Loucy (cell line): Measurements from ENCODE around the gene ZBTB7B.

Experiments used
- H2AFZ ChIP-seq: fragments of 200-600 bp; sonication (generic); 2 replicates; pipeline ENCODE4 v1.6.0; 2016; ENCODE audit warnings: antibody characterized with exemption, mild to moderate bottlenecking, low read length, moderate library complexity
- H3F3A ChIP-seq: fragments of 200-600 bp; 2 replicates; pipeline ENCODE4 v1.6.0; 2016; ENCODE audit warnings: antibody characterized with exemption, low read depth, mild to moderate bottlenecking
- H3K27me3 ChIP-seq: fragments of 200-600 bp; sonication (generic); 2 replicates; pipeline ENCODE4 v1.6.1; 2014; ENCODE audit warnings: low read length, mild to moderate bottlenecking; ENCODE audit not compliant: insufficient read depth, poor library complexity, severe bottlenecking
- H3K36me3 ChIP-seq: fragments of 200-600 bp; sonication (generic); 2 replicates; pipeline ENCODE4 v1.6.1; 2016; ENCODE audit warnings: low read length; ENCODE audit not compliant: insufficient read depth
- H3K4me1 ChIP-seq: fragments of 200-600 bp; sonication (generic); 2 replicates; pipeline ENCODE4 v1.5.1; 2014; ENCODE audit warnings: low read length, mild to moderate bottlenecking; ENCODE audit not compliant: insufficient read depth, poor library complexity, severe bottlenecking
- H3K4me2 ChIP-seq: fragments of 200-600 bp; sonication (generic); 2 replicates; pipeline ENCODE4 v1.6.0; 2014; ENCODE audit warnings: antibody characterized with exemption, low read length, low read depth, mild to moderate bottlenecking; ENCODE audit not compliant: poor library complexity, severe bottlenecking
- H3K4me3 ChIP-seq: fragments of 200-600 bp; sonication (generic); 2 replicates; pipeline ENCODE4 v1.5.1; 2014; ENCODE audit warnings: low read length, mild to moderate bottlenecking, mixed read lengths; ENCODE audit not compliant: poor library complexity, severe bottlenecking
- H3K79me2 ChIP-seq: fragments of 200-600 bp; sonication (generic); 2 replicates; pipeline ENCODE4 v1.6.1; 2014; ENCODE audit warnings: low read length; ENCODE audit not compliant: insufficient read depth
- H3K9ac ChIP-seq: fragments of 200-600 bp; sonication (generic); 2 replicates; pipeline ENCODE4 v1.6.0; 2014; ENCODE audit warnings: mild to moderate bottlenecking, low read depth, low read length, moderate library complexity; ENCODE audit not compliant: poor library complexity, severe bottlenecking
- H3K9me2 ChIP-seq: fragments of 200-600 bp; sonication (generic); replicated peaks from 2 replicates; pipeline ENCODE4 v1.6.1; 2016; ENCODE audit warnings: low read depth, low read length, mixed read lengths
- H3K9me3 ChIP-seq: fragments of 200-600 bp; sonication (generic); 2 replicates; pipeline ENCODE4 v1.6.1; 2014; ENCODE audit warnings: mild to moderate bottlenecking, antibody characterized with exemption, low read length, low read depth; ENCODE audit not compliant: insufficient read depth
- H4K20me1 ChIP-seq: fragments of 200-600 bp; sonication (generic); 2 replicates; pipeline ENCODE4 v1.6.0; 2014; ENCODE audit warnings: antibody characterized with exemption, low read length, mild to moderate bottlenecking; ENCODE audit not compliant: insufficient read depth, poor library complexity, severe bottlenecking
- CTCF ChIP-seq: fragments of 200-600 bp; sonication (generic); conservative IDR thresholded peaks from 2 replicates; pipeline ENCODE4 v1.5.1; 2014; ENCODE audit warnings: mild to moderate bottlenecking, antibody characterized with exemption, low read length
- EZH2phosphoT487 ChIP-seq: fragments of 200-600 bp; IDR thresholded peaks from 2 replicates; pipeline ENCODE4 v1.6.1; 2018; ENCODE audit warnings: antibody characterized with exemption, mild to moderate bottlenecking, moderate library complexity, borderline replicate concordance

Gene ZBTB7B

DNA sequence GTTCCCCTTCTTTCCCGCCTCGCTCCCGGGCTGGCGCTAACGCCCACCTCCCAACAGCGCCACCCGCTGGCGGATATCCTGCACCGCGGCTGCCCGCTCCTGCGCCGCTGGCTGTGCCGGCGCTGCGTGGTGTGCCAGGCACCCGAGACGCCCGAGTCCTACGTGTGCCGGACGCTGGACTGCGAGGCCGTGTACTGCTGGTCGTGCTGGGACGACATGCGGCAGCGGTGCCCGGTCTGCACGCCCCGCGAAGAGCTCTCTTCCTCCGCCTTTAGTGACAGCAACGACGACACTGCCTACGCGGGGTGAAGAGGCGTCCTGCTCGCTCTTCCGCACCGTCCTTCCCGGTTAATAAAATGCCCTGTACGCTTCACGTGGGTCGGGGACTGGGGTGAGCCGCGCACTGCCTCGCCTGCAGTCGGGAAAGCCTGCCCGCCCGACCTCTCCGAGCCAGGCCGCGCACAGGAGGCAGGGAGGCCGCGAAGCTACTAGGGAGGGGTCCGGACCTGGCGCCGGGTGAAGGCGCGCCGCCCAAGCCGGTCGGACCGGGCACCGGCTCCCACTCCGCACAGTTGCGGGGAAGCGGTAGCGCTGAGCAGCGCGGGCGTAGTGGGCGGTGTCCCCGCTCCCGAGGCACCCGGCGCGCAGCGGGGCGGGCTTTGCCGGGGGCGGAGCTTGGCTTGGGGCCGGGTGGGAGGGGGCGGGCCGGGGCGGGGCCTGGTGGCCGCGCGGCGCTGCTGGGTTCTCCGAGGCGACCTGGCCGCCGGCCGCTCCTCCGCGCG lies 48.1 kb downstream of the ZBTB7B start, which contains the start of gene ADAM15:
TSS of gene ADAM15 (plus strand) at position 757 of the 782 bp plus-strand sequence. CDS start 71 bp downstream, outside the sequence.
- H3K36me3 ChIP-seq, result no peaks in the 10 kb centered on the region
- no peaks in the 10 kb centered on the region; the same call in 1 of the 2 replicates for H3K79me2 ChIP-seq
- H3K4me2 ChIP-seq, result peak within 1 kb of the TSS; percentile 86
- TF ChIP-seq EZH2phosphoT487 (no peak), CTCF (peak; percentile 54)
- peak within 1 kb of the TSS; percentile 83 for H2AFZ ChIP-seq
- H3K27me3 ChIP-seq, result no peaks in the 10 kb centered on the region
- peak within 1 kb of the TSS; percentile 79 for H3K4me3 ChIP-seq
- no peaks in the 10 kb centered on the region for H3F3A ChIP-seq
- no peaks in the 10 kb centered on the region for H3K9me2 ChIP-seq
- H4K20me1 ChIP-seq, result no peaks in the 10 kb centered on the region
- no peaks in the 10 kb centered on the region for H3K9me3 ChIP-seq
- H3K4me1 ChIP-seq, result peaks cover 23% of the 10 kb centered on the region
- H3K9ac ChIP-seq, result peak within 1 kb of the TSS; percentile 71

DNA sequence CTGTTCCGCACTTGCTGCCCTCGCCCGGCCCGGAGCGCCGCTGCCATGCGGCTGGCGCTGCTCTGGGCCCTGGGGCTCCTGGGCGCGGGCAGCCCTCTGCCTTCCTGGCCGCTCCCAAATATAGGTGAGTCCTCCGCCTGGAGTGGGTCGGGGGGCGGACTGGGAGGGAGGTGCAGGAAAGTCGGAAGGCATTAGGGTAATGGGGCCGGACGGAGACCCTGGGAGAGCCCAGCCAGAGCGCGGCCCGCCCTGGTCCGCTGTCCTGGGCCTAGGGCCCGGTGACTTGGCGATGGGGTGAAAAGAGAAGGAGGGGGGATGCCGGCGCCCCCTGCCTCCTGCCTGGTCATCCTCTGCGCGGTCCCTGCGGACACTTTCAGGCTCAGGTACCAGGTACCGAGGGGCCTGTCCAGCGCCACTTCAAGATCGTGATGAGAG lies 48.8 kb downstream of the ZBTB7B start:
- peak overlapping the region; percentile 86 for H3K4me2 ChIP-seq
- H3K9ac ChIP-seq, result peak overlapping the region; percentile 71
- TF ChIP-seq CTCF, result no peak

DNA sequence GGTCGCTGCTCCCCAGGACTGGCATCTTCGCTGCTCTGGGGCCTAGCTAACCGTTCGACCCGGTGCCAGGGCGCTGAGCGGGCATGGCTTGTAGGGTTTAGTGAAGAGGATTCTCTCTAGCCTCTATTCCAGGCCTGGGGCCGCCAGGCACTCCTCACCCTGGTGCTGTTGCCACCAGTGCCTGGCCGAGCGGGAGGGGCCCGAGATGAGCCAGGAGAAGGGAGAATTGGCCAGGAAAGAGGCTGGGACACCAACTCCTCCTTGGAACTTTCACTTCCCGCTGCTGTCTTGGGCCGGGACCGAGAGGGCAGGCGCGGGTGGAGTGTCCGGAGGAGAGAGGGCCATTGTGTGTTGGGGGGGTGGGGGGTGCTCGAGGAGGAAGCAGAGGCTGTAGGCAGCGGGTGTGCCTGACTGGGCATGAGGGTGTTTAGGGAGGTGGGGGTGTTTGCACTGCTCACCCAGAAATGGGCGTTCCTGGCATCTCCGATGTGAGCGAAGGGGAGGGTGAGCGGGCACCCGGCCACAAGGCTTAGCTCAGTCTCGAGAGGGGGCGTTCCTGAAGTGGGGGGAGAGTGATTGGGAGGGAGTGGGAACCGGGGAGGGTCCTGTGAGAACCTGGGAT lies 49.3 kb downstream of the ZBTB7B start:
- Histone ChIP-seq H3K36me3 (no peaks in the 10 kb centered on the region), H4K20me1 (no peaks in the 10 kb centered on the region), H3K9me3 (no peaks in the 10 kb centered on the region), H3K9ac (peak overlapping the region; percentile 71), H3F3A (no peaks in the 10 kb centered on the region), H3K27me3 (no peaks in the 10 kb centered on the region), H3K79me2 (no peaks in the 10 kb centered on the region; the same call in 1 of the 2 replicates), H3K4me2 (peak overlapping the region; percentile 86), H3K9me2 (no peaks in the 10 kb centered on the region), H2AFZ (peak overlapping the region; percentile 83), H3K4me1 (peaks cover 23% of the 10 kb centered on the region), H3K4me3 (peak overlapping the region; percentile 79)
- no peak for TF ChIP-seq CTCF
- TF ChIP-seq EZH2phosphoT487, result no peak

More for the DNA sequence above, 48.8 kb downstream of the ZBTB7B start:
- H4K20me1 ChIP-seq, result no peaks in the 10 kb centered on the region
- H3K4me3 ChIP-seq, result peak overlapping the region; percentile 79
- no peaks in the 10 kb centered on the region for H3K9me2 ChIP-seq
- no peaks in the 10 kb centered on the region for H3F3A ChIP-seq
- no peaks in the 10 kb centered on the region; the same call in 1 of the 2 replicates for H3K79me2 ChIP-seq
- peaks cover 23% of the 10 kb centered on the region for H3K4me1 ChIP-seq
- H3K27me3 ChIP-seq, result no peaks in the 10 kb centered on the region
- peak overlapping the region; percentile 83 for H2AFZ ChIP-seq
- H3K9me3 ChIP-seq, result no peaks in the 10 kb centered on the region
- no peaks in the 10 kb centered on the region for H3K36me3 ChIP-seq
